H1 (cell line): ENCODE measurements around the gene P3H3. TPM values are rescaled to one million over a fixed set of nuclear protein-coding genes. Genes with fewer than 3 reads are reported as not detected.

Source experiments
- CTCF ChIA-PET: fragments of 300-600 bp; sonication (Branson Sonifier 250); formaldehyde crosslinking; loops from one replicate; lab custom pipeline; 2021; ENCODE audit not compliant: partially characterized antibody; lab: Charles Lee
- POLR2A ChIA-PET: fragments of 300-600 bp; sonication (Branson Sonifier 250); formaldehyde crosslinking; loops from one replicate; lab custom pipeline; 2021; ENCODE audit warnings: inconsistent platforms; ENCODE audit not compliant: partially characterized antibody; lab: Charles Lee
- DNase-seq, 2 experiments: peaks; one replicate each; pipeline versions ENCODE4 v3.0.0 to v3.0.0-alpha.2; 2010 to 2022; ENCODE audit warnings: low spot score in 2 of 2, low read depth in 1 of 2, mixed read lengths in 1 of 2
- FAIRE-seq: peaks from 2 replicates; lab custom pipeline; 2011; peaks lifted over from hg19 to GRCh38; lab: Jason Lieb, UNC
- H2AFZ ChIP-seq: 2 replicates; pipeline ENCODE4 v1.8.1; 2012; ENCODE audit warnings: low read length, inconsistent platforms
- H2AK5ac ChIP-seq: 2 replicates; pipeline ENCODE4 v1.6.1; 2013; ENCODE audit warnings: low read depth, low read length
- H2BK120ac ChIP-seq: replicated peaks from 2 replicates; pipeline ENCODE3; 2013; ENCODE audit warnings: low read depth, low read length, inconsistent platforms
- H2BK12ac ChIP-seq: 2 replicates; pipeline ENCODE4 v1.6.1; 2013; ENCODE audit warnings: low read depth, low read length
- H2BK15ac ChIP-seq: 2 replicates; pipeline ENCODE4 v1.6.1; 2013; ENCODE audit warnings: low read length
- H2BK20ac ChIP-seq: 2 replicates; pipeline ENCODE4 v1.6.1; 2013; ENCODE audit warnings: low read length
- H2BK5ac ChIP-seq: 2 replicates; pipeline ENCODE4 v1.6.1; 2013; ENCODE audit warnings: low read depth, low read length
- H3K14ac ChIP-seq: 2 replicates; pipeline ENCODE4 v1.6.1; 2013; ENCODE audit warnings: inconsistent platforms; ENCODE audit not compliant: insufficient read length
- H3K18ac ChIP-seq: 2 replicates; pipeline ENCODE4 v1.6.1; 2013; ENCODE audit warnings: low read length; ENCODE audit errors: extremely low read depth
- H3K23ac ChIP-seq: 2 replicates; pipeline ENCODE4 v1.6.1; 2013; ENCODE audit warnings: inconsistent platforms; ENCODE audit not compliant: insufficient read length
- H3K23me2 ChIP-seq: 2 replicates; pipeline ENCODE4 v1.6.1; 2013; ENCODE audit warnings: low read depth, low read length
- H3K27ac ChIP-seq: 2 replicates; pipeline ENCODE4 v1.6.1; 2011; ENCODE audit warnings: low read depth, low read length, inconsistent platforms
- H3K27me3 ChIP-seq, 4 experiments: replicated peaks in 1 of 4; 1 replicate in 1 of 4; 2 replicates in 3 of 4; pipeline versions ENCODE4 v1.6.1 to v1.8.1; 2011 to 2013; ENCODE audit warnings: low read length in 3 of 4, mild to moderate bottlenecking in 3 of 4, inconsistent platforms in 2 of 4, mixed read lengths in 2 of 4, moderate library complexity in 1 of 4; ENCODE audit not compliant: control insufficient read depth in 3 of 4, insufficient read depth in 3 of 4; ENCODE audit errors: extremely low read depth in 1 of 4
- H3K36me3 ChIP-seq, 4 experiments: 2 replicates each; pipeline versions ENCODE4 v1.6.1 to v1.8.1; 2011 to 2013; ENCODE audit warnings: mild to moderate bottlenecking in 4 of 4, low read length in 3 of 4, moderate library complexity in 2 of 4, control low read depth in 1 of 4, inconsistent platforms in 1 of 4; ENCODE audit not compliant: insufficient read depth in 4 of 4, control insufficient read depth in 2 of 4
- H3K4ac ChIP-seq: replicated peaks from 2 replicates; pipeline ENCODE3; 2013; ENCODE audit warnings: low read length, low read depth, mixed read lengths, inconsistent platforms; ENCODE audit not compliant: insufficient read length
- H3K4me1 ChIP-seq, 4 experiments: replicated peaks in 1 of 4; 1 replicate in 1 of 4; 2 replicates in 3 of 4; pipeline versions ENCODE4 v1.6.1 to v1.8.1; 2011 to 2013; ENCODE audit warnings: low read length in 3 of 4, inconsistent platforms in 2 of 4, mixed read lengths in 1 of 4; ENCODE audit not compliant: insufficient read depth in 4 of 4, control insufficient read depth in 3 of 4
- H3K4me2 ChIP-seq, 2 experiments: 2 replicates each; pipeline versions ENCODE4 v1.6.1 to v1.8.1; 2011 to 2013; ENCODE audit warnings: low read depth in 2 of 2, low read length in 2 of 2, control low read depth in 1 of 2, inconsistent platforms in 1 of 2, mild to moderate bottlenecking in 1 of 2; ENCODE audit not compliant: insufficient read depth in 1 of 2
- H3K4me3 ChIP-seq, 4 experiments: fragments of 200-600, 300-600 bp in 1 of 4; sonication (generic), shearing (Covaris generic), sonication (Bioruptor Twin) in 1 of 4; 2 replicates each; pipeline versions ENCODE4 v1.5.1 to v1.8.1; 2011 to 2016; ENCODE audit warnings: low read length in 4 of 4, low read depth in 3 of 4, control low read depth in 2 of 4, inconsistent platforms in 2 of 4, mild to moderate bottlenecking in 2 of 4, mixed read lengths in 1 of 4, moderate library complexity in 1 of 4; ENCODE audit not compliant: insufficient read depth in 2 of 4; ENCODE audit errors: extremely low read depth in 1 of 4
- H3K56ac ChIP-seq: replicated peaks from 2 replicates; pipeline ENCODE3; 2013; ENCODE audit warnings: low read depth, mild to moderate bottlenecking, mixed read lengths, low read length, inconsistent platforms; ENCODE audit not compliant: insufficient read length
- H3K79me1 ChIP-seq: 2 replicates; pipeline ENCODE4 v1.6.1; 2013; ENCODE audit warnings: low read depth, low read length, control low read depth
- H3K79me2 ChIP-seq, 2 experiments: 2 replicates each; pipeline versions ENCODE4 v1.6.1 to v1.8.1; 2012 to 2013; ENCODE audit warnings: low read length in 2 of 2, mild to moderate bottlenecking in 2 of 2, inconsistent platforms in 1 of 2; ENCODE audit not compliant: insufficient read depth in 2 of 2, control insufficient read depth in 1 of 2
- H3K9ac ChIP-seq, 4 experiments: replicated peaks in 1 of 4; 1 replicate in 1 of 4; 2 replicates in 3 of 4; pipeline versions ENCODE4 v1.6.1 to v1.8.1; 2011 to 2013; ENCODE audit warnings: low read depth in 3 of 4, low read length in 3 of 4, control low read depth in 2 of 4, mild to moderate bottlenecking in 2 of 4, moderate library complexity in 2 of 4, inconsistent platforms in 1 of 4; ENCODE audit errors: extremely low read depth in 1 of 4
- H3K9me3 ChIP-seq, 2 experiments: 2 replicates each; pipeline versions ENCODE4 v1.6.1 to v1.8.1; 2012 to 2013; ENCODE audit warnings: mild to moderate bottlenecking in 2 of 2, moderate library complexity in 2 of 2, control low read depth in 1 of 2, inconsistent platforms in 1 of 2, low read depth in 1 of 2, low read length in 1 of 2, mixed read lengths in 1 of 2; ENCODE audit not compliant: insufficient read depth in 2 of 2
- H4K20me1 ChIP-seq, 2 experiments: replicated peaks in 1 of 2; 2 replicates each; pipeline versions ENCODE3 to v1.8.1; 2011 to 2013; ENCODE audit warnings: inconsistent platforms in 2 of 2, low read length in 2 of 2, mild to moderate bottlenecking in 1 of 2; ENCODE audit not compliant: insufficient read depth in 2 of 2, control insufficient read depth in 1 of 2
- H4K5ac ChIP-seq: 2 replicates; pipeline ENCODE4 v1.6.1; 2013; ENCODE audit warnings: low read length, low read depth, mixed read lengths, inconsistent platforms; ENCODE audit not compliant: insufficient read length
- H4K8ac ChIP-seq: 2 replicates; pipeline ENCODE4 v1.8.0; 2013; ENCODE audit warnings: mild to moderate bottlenecking, moderate library complexity, low read length, inconsistent platforms; ENCODE audit not compliant: insufficient read depth; ENCODE audit errors: extremely low read depth
- H4K91ac ChIP-seq: replicated peaks from 2 replicates; pipeline ENCODE3; 2013; ENCODE audit warnings: low read length, mixed read lengths, inconsistent platforms; ENCODE audit not compliant: insufficient read length
- GABPA ChIP-seq: IDR thresholded peaks from 2 replicates; pipeline ENCODE4 v1.6.1; 2011; ENCODE audit warnings: mild to moderate bottlenecking, low read length, moderate library complexity, borderline replicate concordance; ENCODE audit not compliant: insufficient read depth
- PHF8 ChIP-seq: fragments of 200-600 bp; sonication (generic); conservative IDR thresholded peaks from 2 replicates; pipeline ENCODE4 v1.7.1; 2012; ENCODE audit warnings: low read depth, mild to moderate bottlenecking, inconsistent platforms, low read length, moderate library complexity
- YY1 ChIP-seq: IDR thresholded peaks from 2 replicates; pipeline ENCODE4 v1.6.1; 2011; ENCODE audit warnings: low read depth, mild to moderate bottlenecking, low read length
- WGBS, 2 experiments: shearing (Covaris generic) in 1 of 2; methylation state at CpG; one replicate each; pipeline versions ENCODE4 v1.1.6 to v1.1.7; 2013 to 2015; ENCODE audit warnings: low lambda C conversion rate in 2 of 2, mixed read lengths in 2 of 2, inconsistent platforms in 1 of 2, low coverage in 1 of 2, missing lambda C conversion rate in 1 of 2; ENCODE audit not compliant: insufficient replicate concordance in 2 of 2, insufficient coverage in 1 of 2, insufficient read length in 1 of 2; ENCODE audit errors: extremely low coverage in 1 of 2, missing lambda C conversion rate in 1 of 2; 5-methylcytosine and 5-hydroxymethylcytosine counted together
- polyA plus RNA-seq, 7 experiments: library from polyadenylated mRNA; depleted of rRNA in 3 of 7; stranded (reverse) in 5 of 7; unstranded in 2 of 7; fragments of >200 nt in 5 of 7; fragments of 200-250 nt in 2 of 7; gene quantifications; 1 replicate in 5 of 7; 2 replicates in 1 of 7; 4 replicates in 1 of 7; pipeline versions ENCODE4 v1.2.1 to v1.2.3, GENCODE V29; 2011 to 2013; ENCODE audit warnings: missing spikeins in 2 of 7, mixed read lengths in 2 of 7
- total RNA-seq: library from RNA; stranded (reverse); fragmentation: NEBNext Ultra II Directional; extraction: Animal tissue kit (Norgen Biotek cat#: 25700); gene quantifications from 2 replicates; pipeline ENCODE4 v1.2.1, GENCODE V29; 2021

P3H3 gene
- total and polyA plus RNA-seq, 2 of the 8 experiments (the other 6 are each of a cell fraction or from before 2014, with no cell fraction given) = 22.9 to 43.5 TPM

DNA sequence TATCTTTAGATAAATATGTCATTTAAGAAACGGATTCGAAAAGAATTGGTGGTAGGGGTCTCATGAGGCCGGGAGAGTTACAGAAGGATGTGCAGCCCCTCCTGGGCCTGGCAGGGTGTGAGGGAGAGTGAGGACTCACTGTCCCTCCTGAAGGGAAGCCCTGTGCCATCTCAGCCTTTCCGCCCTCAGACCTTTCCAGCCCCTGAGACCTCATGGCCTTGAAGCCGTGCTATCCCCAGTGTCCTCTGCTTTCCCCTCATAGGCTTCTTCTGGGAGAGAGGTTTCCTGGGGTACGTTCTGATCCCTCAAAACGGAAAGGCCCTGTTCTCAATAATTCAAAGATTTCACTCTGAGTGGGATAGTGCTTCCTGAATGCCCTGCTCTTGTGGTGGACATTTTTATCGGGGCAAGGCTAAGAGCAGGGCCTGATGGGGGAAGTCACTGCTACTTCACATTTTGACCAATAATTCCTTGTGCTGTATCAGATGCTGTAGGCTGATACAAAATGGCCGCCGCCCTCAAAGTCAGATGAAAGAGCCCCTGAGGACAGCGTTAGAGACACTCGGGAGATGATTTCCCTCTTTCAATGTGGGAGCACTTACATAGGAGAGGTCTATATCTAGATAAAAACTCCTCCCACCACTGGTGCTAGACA, 37.6 kb upstream of the P3H3 start:
- Histone ChIP-seq H3K9ac (no peak overlapping the region), H3K36me3 (no peaks in the 10 kb centered on the region), H2AK5ac (no peak overlapping the region), H3K79me1 (no peaks in the 10 kb centered on the region), H2BK5ac (no peak overlapping the region), H3K23me2 (no peaks in the 10 kb centered on the region), H2AFZ (peak overlapping the region; percentile 25; the same call in 1 of the 2 replicates), H2BK120ac (no peak overlapping the region), H3K4me1 (peaks cover 4 to 13% (median 6%) of the 10 kb centered on the region in 4 experiments; a peak in 6 of 7 replicates), H3K18ac (no peak overlapping the region), H3K4me3 (no peak overlapping the region), H3K14ac (no peak overlapping the region), H4K5ac (no peak overlapping the region), H4K91ac (no peak overlapping the region), H3K56ac (no peak overlapping the region), H3K9me3 (no peaks in the 10 kb centered on the region), H3K27me3 (no peaks in the 10 kb centered on the region), H4K8ac (no peak overlapping the region; the same call in 1 of the 2 replicates), H3K4me2 (no peak overlapping the region), H3K4ac (no peak overlapping the region), H2BK20ac (no peak overlapping the region), H3K79me2 (no peaks in the 10 kb centered on the region), H2BK12ac (no peak overlapping the region), H3K23ac (no peak overlapping the region), H3K27ac (no peak overlapping the region), H2BK15ac (no peak overlapping the region), H4K20me1 (no peaks in the 10 kb centered on the region)
- ChIA-PET CTCF (interaction anchor here (1.9 to 29.6 kb wide), 4 partner anchors 8 to 39 kb away, joined by 7 to 532 read pairs (median 23); partner anchors contain the start of genes GNB3, GPR162, MLF2 and P3H3), POLR2A (interaction anchor here (2.4 kb wide), 1 partner anchor 25 kb away, joined by 13 read pairs; the partner anchor contains the start of gene PTMS)
- TF ChIP-seq GABPA (no peak), PHF8 (no peak), YY1 (peak; percentile 88)
- FAIRE-seq (no peak), DNase-seq (no peak)
- WGBS, 2 experiments = 87% methylated on average over 12 of the region's 12 CpGs; no CpG with 5 or more reads in 1 of the 2 experiments
